Renal pelvis (tissue), 12 donors: ENCODE measurements around the gene CACTIN. TPM values are rescaled to one million over a fixed set of nuclear protein-coding genes. Genes with fewer than 3 reads are reported as not detected.
A peak's percentile ranks its signal among the peaks of the same experiment; 100 is the strongest.
"Not testable (repeated sequence)": the region's sequence is repeated elsewhere in the genome, so short reads cannot be mapped to it uniquely, and the experiment has no call there.

Experiments
- DNase-seq: peaks from one replicate; pipeline ENCODE4 v3.0.0-alpha.2; 2013
- long read RNA-seq, 16 experiments: transcript quantifications; one replicate each; lab custom pipeline, GENCODE V29; 2026
- polyA plus RNA-seq, 3 donors: library from polyadenylated mRNA; unstranded; fragments of 120-200 nt; gene quantifications; one replicate each; pipeline ENCODE4 v1.2.1, GENCODE V29; 2013; ENCODE audit not compliant: insufficient read length in 3 of 3

The CACTIN gene
- polyA plus RNA-seq = 10 to 100 TPM; 27.4 to 30.2 (median 30.0) TPM
- long read RNA-seq, donor 1, partial matches to known transcripts = 0 of 2 reads
- long read RNA-seq, donor 1, other reads (novel, unspliced or antisense) = 0 of 2 reads
- long read RNA-seq, donor 2, partial matches to known transcripts = 0 of 1 reads
- long read RNA-seq, donor 2, other reads (novel, unspliced or antisense) = 0 of 1 reads
- long read RNA-seq, donor 3, partial matches to known transcripts = 0 of 5 reads
- long read RNA-seq, donor 3, other reads (novel, unspliced or antisense) = 0 of 5 reads
- long read RNA-seq, donor 4, transcript CACTIN-203 (10 exons, 3,612 nt) = major isoform, 5 of 7 reads
- long read RNA-seq, donor 4, partial matches to known transcripts = 0 of 7 reads
- long read RNA-seq, donor 4, other reads (novel, unspliced or antisense) = 0 of 7 reads
- long read RNA-seq, donor 5, partial matches to known transcripts = 0 of 1 reads
- long read RNA-seq, donor 5, other reads (novel, unspliced or antisense) = 0 of 1 reads
- long read RNA-seq, donor 6, partial matches to known transcripts = 0 of 6 reads
- long read RNA-seq, donor 6, other reads (novel, unspliced or antisense) = 0 of 6 reads
- long read RNA-seq, donor 7, transcript CACTIN-203 (10 exons, 3,612 nt) = major isoform, 7 of 12 reads
- long read RNA-seq, donor 7, partial matches to known transcripts = 0 of 12 reads
- long read RNA-seq, donor 7, other reads (novel, unspliced or antisense) = 0 of 12 reads
- long read RNA-seq, donor 8, partial matches to known transcripts = 0 of 2 reads
- long read RNA-seq, donor 8, other reads (novel, unspliced or antisense) = 0 of 2 reads
- long read RNA-seq, donor 9, partial matches to known transcripts = 8 of 9 reads
- long read RNA-seq, donor 9, other reads (novel, unspliced or antisense) = 0 of 9 reads
- long read RNA-seq, donor 10, partial matches to known transcripts = 0 of 4 reads
- long read RNA-seq, donor 10, other reads (novel, unspliced or antisense) = 0 of 4 reads
- long read RNA-seq, donor 11, partial matches to known transcripts = 0 of 2 reads
- long read RNA-seq, donor 11, other reads (novel, unspliced or antisense) = 0 of 2 reads
- long read RNA-seq, donor 12, transcript CACTIN-203 (10 exons, 3,612 nt) = major isoform, 6 of 8 reads
- long read RNA-seq, donor 12, partial matches to known transcripts = 0 of 8 reads
- long read RNA-seq, donor 12, other reads (novel, unspliced or antisense) = 0 of 8 reads
- long read RNA-seq, donor 13, partial matches to known transcripts = 9 of 14 reads
- long read RNA-seq, donor 13, other reads (novel, unspliced or antisense) = 0 of 14 reads
- long read RNA-seq, donor 14 = 0 reads
- long read RNA-seq, donor 15 = 0 reads
- long read RNA-seq, donor 16, partial matches to known transcripts = 0 of 4 reads
- long read RNA-seq, donor 16, other reads (novel, unspliced or antisense) = 0 of 4 reads

GRCh38 chr19:3626473-3627350, at the start of gene CACTIN:
Gene CACTIN, minus strand, starts transcription at chr19:3626790. Its CDS starts 28 bp downstream, at chr19:3626762.
- peak; percentile 98 for DNase-seq

GRCh38 chr19:3674784-3675543, 48.4 kb upstream of the CACTIN start:
- no peak for DNase-seq

- DNase-seq = no peak
Observed at GRCh38 chr19:3673506-3674439, 47.2 kb upstream of the CACTIN start.

GRCh38 chr19:3672993-3673392, 46.4 kb upstream of the CACTIN start:
- no peak for DNase-seq

- DNase-seq = no peak
Observed at GRCh38 chr19:3672575-3672948, 46.0 kb upstream of the CACTIN start.

- no peak for DNase-seq
Observed at GRCh38 chr19:3671680-3672574, 45.3 kb upstream of the CACTIN start.

GRCh38 chr19:3670796-3671679, 44.4 kb upstream of the CACTIN start:
- no peak for DNase-seq

GRCh38 chr19:3669947-3670795, 43.6 kb upstream of the CACTIN start:
- no peak for DNase-seq

GRCh38 chr19:3669082-3669946, 42.7 kb upstream of the CACTIN start:
- no peak for DNase-seq

- DNase-seq = no peak
Observed at GRCh38 chr19:3668331-3669081, 41.9 kb upstream of the CACTIN start.

- DNase-seq = no peak
Observed at GRCh38 chr19:3667766-3668165, 41.2 kb upstream of the CACTIN start.

GRCh38 chr19:3667037-3667638, 40.5 kb upstream of the CACTIN start:
- no peak for DNase-seq

- not testable (repeated sequence) for DNase-seq
Observed at GRCh38 chr19:3666545-3666856, 39.9 kb upstream of the CACTIN start.
